Activated CD8-positive, alpha-beta T cell treated with anti-CD3 and anti-CD28 coated beads for 36 hours (primary cell): ENCODE data around the gene FUT7. TPM values are rescaled to one million over a fixed set of nuclear protein-coding genes. Genes with fewer than 3 reads are reported as not detected.

Experiments
- ATAC-seq: fragments of 200-7000 bp; cut with Tn5 transposase; one replicate; pipeline ENCODE4 v1.10.0; 2021; ENCODE audit warnings: mild to moderate bottlenecking, moderate library complexity
- CTCF ChIA-PET: fragments of 350-600 bp; sonication (Branson Sonifier 250); formaldehyde crosslinking; loops from one replicate; lab custom pipeline; 2021; ENCODE audit warnings: antibody characterized with exemption; lab: Charles Lee
- POLR2A ChIA-PET: fragments of 350-600 bp; sonication (Branson Sonifier 250); formaldehyde crosslinking; loops from one replicate; lab custom pipeline; 2021; ENCODE audit warnings: antibody characterized with exemption; lab: Charles Lee
- DNase-seq: peaks from one replicate; pipeline ENCODE4 v3.0.0-alpha.2; 2020
- H3K27ac Mint-ChIP-seq: one replicate; pipeline ENCODE4 v1.8.0; 2021; ENCODE audit warnings: mild to moderate bottlenecking, mixed read lengths
- H3K27me3 Mint-ChIP-seq: one replicate; pipeline ENCODE4 v1.8.0; 2021; ENCODE audit warnings: mixed read lengths
- H3K36me3 Mint-ChIP-seq: one replicate; pipeline ENCODE4 v1.8.0; 2021; ENCODE audit warnings: low read depth, mixed read lengths
- H3K4me1 Mint-ChIP-seq: one replicate; pipeline ENCODE4 v1.8.0; 2021; ENCODE audit warnings: low read depth, mixed read lengths
- H3K4me3 Mint-ChIP-seq: one replicate; pipeline ENCODE4 v1.8.0; 2021; ENCODE audit warnings: mild to moderate bottlenecking, moderate library complexity, mixed read lengths
- H3K9me3 Mint-ChIP-seq: one replicate; pipeline ENCODE4 v1.8.0; 2021; ENCODE audit warnings: mixed read lengths
- intact Hi-C: fragments of 100-400 bp; cut with micrococcal nuclease; formaldehyde crosslinking; loops from one replicate; pipeline ENCODE4 v1.10.0; 2022
- total RNA-seq, 2 experiments: library from RNA; stranded (reverse); gene quantifications; one replicate each; pipeline ENCODE4 v1.2.3, GENCODE V29; 2021
- TF ChIP-seq, protein P1 (sequence below): fragments of 200-600 bp; IDR thresholded peaks from one replicate; pipeline ENCODE4 v1.8.0; 2022; ENCODE audit warnings: antibody characterized with exemption, mild to moderate bottlenecking

FUT7 gene
- total RNA-seq, 2 experiments from 2014 or later = 0.09 TPM; not detected in 1

- TF ChIP-seq, protein P1, sequence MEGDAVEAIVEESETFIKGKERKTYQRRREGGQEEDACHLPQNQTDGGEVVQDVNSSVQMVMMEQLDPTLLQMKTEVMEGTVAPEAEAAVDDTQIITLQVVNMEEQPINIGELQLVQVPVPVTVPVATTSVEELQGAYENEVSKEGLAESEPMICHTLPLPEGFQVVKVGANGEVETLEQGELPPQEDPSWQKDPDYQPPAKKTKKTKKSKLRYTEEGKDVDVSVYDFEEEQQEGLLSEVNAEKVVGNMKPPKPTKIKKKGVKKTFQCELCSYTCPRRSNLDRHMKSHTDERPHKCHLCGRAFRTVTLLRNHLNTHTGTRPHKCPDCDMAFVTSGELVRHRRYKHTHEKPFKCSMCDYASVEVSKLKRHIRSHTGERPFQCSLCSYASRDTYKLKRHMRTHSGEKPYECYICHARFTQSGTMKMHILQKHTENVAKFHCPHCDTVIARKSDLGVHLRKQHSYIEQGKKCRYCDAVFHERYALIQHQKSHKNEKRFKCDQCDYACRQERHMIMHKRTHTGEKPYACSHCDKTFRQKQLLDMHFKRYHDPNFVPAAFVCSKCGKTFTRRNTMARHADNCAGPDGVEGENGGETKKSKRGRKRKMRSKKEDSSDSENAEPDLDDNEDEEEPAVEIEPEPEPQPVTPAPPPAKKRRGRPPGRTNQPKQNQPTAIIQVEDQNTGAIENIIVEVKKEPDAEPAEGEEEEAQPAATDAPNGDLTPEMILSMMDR = peak; percentile 81
- Mint-ChIP-seq H3K4me3 (peak overlapping the region; percentile 33), H3K36me3 (peaks cover 3% of the 10 kb centered on the region), H3K9me3 (no peaks in the 10 kb centered on the region), H3K4me1 (peaks cover 7% of the 10 kb centered on the region), H3K27me3 (peaks cover 1% of the 10 kb centered on the region), H3K27ac (no peak overlapping the region)
- CTCF ChIA-PET = interaction anchor here (0.7 to 11.3 kb wide), 34 partner anchors 9 to 308 kb away, joined by 3 to 164 read pairs (median 5); partner anchors contain the start of genes ABCA2, ENTPD2, FBXW5 and FUT7
- intact Hi-C loops = no loop called here
- POLR2A ChIA-PET = interaction anchor here (0.7 to 1.4 kb wide), 7 partner anchors 9 to 527 kb away, joined by 3 to 10 read pairs (median 3); partner anchors contain the start of genes MAN1B1 and NPDC1
- peak; percentile 89 for DNase-seq
- peak; percentile 70 for ATAC-seq
Observed at GRCh38 chr9:137067860-137068538, 36.1 kb upstream of the FUT7 start.

GRCh38 chr9:137066096-137066861, 34.4 kb upstream of the FUT7 start:
- DNase-seq = no peak
- Mint-ChIP-seq H3K27ac (no peak overlapping the region), H3K36me3 (peaks cover 3% of the 10 kb centered on the region), H3K4me1 (peaks cover 7% of the 10 kb centered on the region), H3K9me3 (no peaks in the 10 kb centered on the region), H3K4me3 (no peak overlapping the region), H3K27me3 (peaks cover 1% of the 10 kb centered on the region)
- no peak for ATAC-seq
- POLR2A ChIA-PET = interaction anchor here (0.7 to 1.1 kb wide), 2 partner anchors 14 to 21 kb away, joined by 3 to 5 read pairs; partner anchors contain the start of gene MAN1B1
- CTCF ChIA-PET = interaction anchor here (0.9 to 11.3 kb wide), 12 partner anchors 7 to 279 kb away, joined by 3 to 164 read pairs (median 16); partner anchors contain the start of genes ABCA2, ENTPD2, FUT7 and NPDC1
- intact Hi-C loops = no loop called here
- TF ChIP-seq, protein P1 = no peak

GRCh38 chr9:137065336-137065967, 33.6 kb upstream of the FUT7 start:
- intact Hi-C loops = no loop called here
- POLR2A ChIA-PET = interaction anchor here (0.7 to 1.1 kb wide), 2 partner anchors 13 to 21 kb away, joined by 3 to 5 read pairs; partner anchors contain the start of gene MAN1B1

DNA sequence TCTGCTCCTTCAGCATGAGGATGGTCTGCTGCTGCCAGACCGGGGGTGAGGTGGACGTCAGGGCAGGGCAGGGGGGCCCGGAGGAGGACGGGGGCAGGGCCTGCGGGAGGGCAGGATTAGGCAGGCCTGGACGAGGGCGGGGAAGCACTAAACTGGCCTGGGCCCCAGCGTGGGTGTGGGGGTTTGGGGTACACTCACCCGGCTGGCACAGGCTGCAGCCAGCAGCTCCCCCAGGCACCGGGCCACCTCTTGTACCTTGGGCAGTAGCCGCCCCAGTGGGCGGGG, 32.9 kb upstream of the FUT7 start:
- Mint-ChIP-seq H3K36me3 (peaks cover 3% of the 10 kb centered on the region), H3K9me3 (no peaks in the 10 kb centered on the region), H3K4me3 (no peak overlapping the region), H3K27ac (no peak overlapping the region), H3K27me3 (peaks cover 1% of the 10 kb centered on the region), H3K4me1 (peaks cover 7% of the 10 kb centered on the region)
- DNase-seq (no peak), ATAC-seq (no peak)
- CTCF ChIA-PET = interaction anchor here (1.0 to 11.3 kb wide), 8 partner anchors 9 to 293 kb away, joined by 3 to 164 read pairs (median 14); partner anchors contain the start of genes ABCA2, FUT7 and NPDC1
- POLR2A ChIA-PET = interaction anchor here (0.8 kb wide), 1 partner anchor 126 kb away, joined by 3 read pairs; no protein-coding TSS in a partner anchor
- intact Hi-C loops = no loop called here
- TF ChIP-seq, protein P1 = no peak

More at GRCh38 chr9:137065336-137065967, 33.6 kb upstream of the FUT7 start:
- Mint-ChIP-seq H3K27ac (no peak overlapping the region), H3K4me1 (peaks cover 7% of the 10 kb centered on the region), H3K4me3 (no peak overlapping the region), H3K36me3 (peaks cover 3% of the 10 kb centered on the region), H3K9me3 (no peaks in the 10 kb centered on the region), H3K27me3 (peaks cover 1% of the 10 kb centered on the region)
- TF ChIP-seq, protein P1 = no peak
- CTCF ChIA-PET = interaction anchor here (0.7 to 11.3 kb wide), 8 partner anchors 10 to 171 kb away, joined by 3 to 164 read pairs (median 16); partner anchors contain the start of genes ABCA2, ENTPD2, FUT7 and NPDC1
- DNase-seq (no peak), ATAC-seq (no peak)
